Measurements from ENCODE around the gene CYB561D2. TPM values are rescaled to one million over a fixed set of nuclear protein-coding genes. Genes with fewer than 3 reads are reported as not detected.

CYB561D2 gene
- total and polyA plus RNA-seq, 9 of the 15 experiments (the other 6 are each of a cell fraction or from before 2014, with no cell fraction given): 4.2 to 16.6 (median 9.4) TPM

GRCh38 chr3:50321336-50322114 lies 29.1 kb upstream of the CYB561D2 start (continued):
- TF ChIP-seq ZNF407 (IDR thresholded peaks at IDR 0.05; ENCODE audit: low read depth) (no peak), ZNF507 (tag; conservative IDR thresholded peaks at IDR 0.05) (no peak), ZFP30 (CRISPR knock-in tag; IDR thresholded peaks at IDR 0.05; ENCODE audit: borderline replicate concordance) (no peak), DEAF1 (CRISPR knock-in tag; IDR thresholded peaks at IDR 0.05) (no peak), DPF2 (IDR thresholded peaks at IDR 0.05) (no peak), KLF10 (CRISPR knock-in tag; IDR thresholded peaks at IDR 0.05) (no peak), PHF8 (IDR thresholded peaks at IDR 0.05; ENCODE audit: borderline replicate concordance, low read length) (peak; percentile 66; the same call in 1 of the 2 replicates), TCFL5 (CRISPR knock-in tag; conservative IDR thresholded peaks at IDR 0.05) (no peak), ZFP36 (IDR thresholded peaks at IDR 0.05; ENCODE audit: low read depth, low read length, partially characterized antibody) (no peak), CTBP1 (IDR thresholded peaks at IDR 0.05; ENCODE audit: borderline replicate concordance) (peak; percentile 83; the same call in 1 of the 2 replicates), NRF1 (conservative IDR thresholded peaks at IDR 0.05 in 1 of 2, IDR thresholded peaks at IDR 0.05 in 1 of 2) (peak; percentile 45 to 46; a peak in 2 of 4 replicates), THRA (IDR thresholded peaks at IDR 0.05) (no peak), FOXM1 (IDR thresholded peaks at IDR 0.05; ENCODE audit: low read depth) (peak; percentile 100), FOXM1 (CRISPR knock-in tag; IDR thresholded peaks at IDR 0.05; ENCODE audit: low read depth) (no peak), ZBTB26 (CRISPR knock-in tag; IDR thresholded peaks at IDR 0.05) (no peak)
